HS-5 (cell line): ENCODE measurements around the gene SLC9A8.
"Not testable (repeated sequence)": the region's sequence is repeated elsewhere in the genome, so short reads cannot be mapped to it uniquely, and the experiment has no call there.

Experiments used
- DNase-seq: peaks from one replicate; pipeline ENCODE4 v3.0.0-alpha.2; 2012; ENCODE audit warnings: low read depth

The SLC9A8 gene

GRCh38 chr20:49851991-49852390 is 39.4 kb downstream of the SLC9A8 start:
- DNase-seq, result no peak

DNA sequence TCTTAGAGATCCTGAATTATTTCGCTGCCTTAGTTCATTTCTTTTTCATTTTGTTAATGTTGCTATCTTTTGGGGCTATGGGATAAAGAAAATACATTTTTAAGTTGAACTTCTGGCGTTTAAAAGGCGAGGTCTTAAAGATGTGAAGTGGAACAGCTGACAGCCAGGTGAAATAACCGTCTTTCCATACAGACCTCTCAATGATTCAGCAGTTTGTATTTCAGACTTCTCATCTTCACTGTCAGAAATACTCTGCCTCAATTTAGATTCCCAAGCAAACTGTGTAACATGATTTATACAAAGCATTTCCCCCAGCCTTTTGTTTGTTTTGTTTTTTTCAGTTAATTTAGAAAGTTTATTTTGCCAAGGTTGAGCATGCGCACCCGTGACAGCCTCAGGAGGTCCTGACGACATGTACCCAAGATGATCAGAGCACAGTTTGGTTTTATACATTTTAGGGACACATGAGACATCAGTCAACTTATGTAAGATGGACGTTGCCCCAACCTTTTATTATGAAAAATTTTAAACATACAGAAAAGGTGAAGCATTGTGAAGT is 40.0 kb downstream of the SLC9A8 start:
- DNase-seq, result no peak

- peak; percentile 75 for DNase-seq
Measured at GRCh38 chr20:49853640-49854039, 41.0 kb downstream of the SLC9A8 start.

DNA sequence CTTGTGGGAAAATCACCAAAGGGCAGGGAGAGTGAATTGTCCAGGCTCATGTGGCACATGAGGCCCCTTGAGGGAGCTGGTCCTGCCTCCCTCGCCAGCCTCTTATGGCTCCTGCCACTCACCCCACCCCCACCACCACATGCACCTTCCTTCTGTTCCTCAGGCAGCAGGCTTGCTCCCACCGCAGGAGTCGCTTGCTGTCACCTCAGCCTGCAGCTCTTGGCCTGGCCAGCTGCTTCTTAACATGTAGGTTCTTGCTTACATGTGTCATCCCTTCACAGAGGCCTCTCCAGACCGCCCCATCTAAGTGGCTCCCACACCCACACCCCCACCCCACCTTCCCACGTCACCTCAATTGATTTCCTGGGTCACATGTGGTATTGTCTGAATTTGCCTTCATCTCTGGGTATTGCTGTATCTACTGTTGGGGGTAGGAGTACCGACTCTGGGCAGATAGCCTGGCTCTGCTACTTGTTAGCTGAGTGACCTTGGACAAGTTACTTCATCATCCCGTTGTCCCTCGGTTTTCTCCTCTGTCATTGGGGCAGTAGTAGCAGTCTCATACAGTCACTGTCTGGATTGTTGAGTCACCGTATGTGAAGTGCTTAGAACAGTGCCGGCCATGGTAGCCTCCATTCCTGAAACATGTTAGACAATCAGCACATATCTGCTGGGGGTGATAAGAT is 41.7 kb downstream of the SLC9A8 start:
- DNase-seq, result no peak

DNA sequence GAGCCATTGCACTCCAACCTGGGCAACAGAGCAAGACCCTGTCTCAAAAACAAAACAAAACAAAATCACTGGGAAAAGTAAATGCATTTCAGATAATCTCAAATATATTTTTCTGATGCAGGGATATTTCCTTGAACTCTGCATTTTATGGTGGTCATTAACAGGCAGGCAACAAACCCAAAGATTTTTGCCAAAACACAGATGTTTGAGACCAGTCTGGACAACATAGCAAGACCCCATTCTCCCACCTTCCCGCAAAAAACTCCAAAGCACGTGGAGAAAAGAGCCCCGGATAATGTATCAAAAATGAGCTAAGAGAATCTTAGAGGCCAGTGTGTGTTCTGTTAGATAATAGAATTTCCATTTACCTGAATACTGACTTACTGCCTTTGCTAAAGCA is 44.3 kb downstream of the SLC9A8 start:
- DNase-seq, result no peak

- DNase-seq, result no peak
Measured at GRCh38 chr20:49858076-49858585, 45.5 kb downstream of the SLC9A8 start.

GRCh38 chr20:49859011-49859410 is 46.4 kb downstream of the SLC9A8 start:
- no peak for DNase-seq

GRCh38 chr20:49859807-49860206 is 47.2 kb downstream of the SLC9A8 start:
- DNase-seq, result no peak

DNA sequence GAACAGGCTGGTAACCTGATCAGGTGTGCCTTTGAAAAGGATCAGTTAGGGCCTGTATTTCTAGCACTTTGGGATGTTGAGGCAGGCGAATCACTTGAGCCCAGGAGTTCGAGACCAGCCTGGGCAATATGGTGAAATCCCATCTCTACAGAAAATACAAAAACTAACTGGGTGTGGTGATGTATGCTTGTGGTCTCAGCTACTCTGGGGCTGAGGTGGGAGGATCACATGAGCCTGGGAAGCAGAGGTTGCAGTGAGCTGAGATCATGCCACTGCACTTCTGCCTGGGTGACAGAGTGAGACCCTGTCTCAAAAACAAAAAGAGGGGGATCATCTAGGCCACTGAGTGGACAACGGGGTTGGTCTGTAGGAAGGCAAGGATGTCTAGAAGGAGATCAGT is 48.6 kb downstream of the SLC9A8 start:
- not testable (repeated sequence) for DNase-seq

- DNase-seq, result no peak
Measured at GRCh38 chr20:49862607-49863200, 50.1 kb downstream of the SLC9A8 start.

DNA sequence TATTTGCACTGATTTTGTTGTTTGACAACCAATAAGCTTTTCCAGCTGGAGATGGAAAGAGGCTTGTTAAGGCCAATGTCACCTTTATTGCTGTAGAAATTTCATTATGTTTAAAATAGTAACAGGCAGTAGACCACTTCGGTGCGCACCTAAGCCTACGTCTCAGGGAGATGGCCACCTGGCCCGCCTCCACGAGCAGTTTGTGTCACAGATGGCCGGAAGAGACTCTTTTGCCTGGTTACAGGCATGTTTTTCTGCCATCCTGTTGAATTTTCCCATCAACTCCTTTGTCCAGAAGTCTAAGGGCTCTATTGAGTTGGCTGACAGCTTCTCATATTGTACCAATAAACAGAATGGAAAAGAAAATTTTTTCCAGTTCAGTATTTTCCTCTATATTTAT is 51.0 kb downstream of the SLC9A8 start:
- DNase-seq, result no peak

DNA sequence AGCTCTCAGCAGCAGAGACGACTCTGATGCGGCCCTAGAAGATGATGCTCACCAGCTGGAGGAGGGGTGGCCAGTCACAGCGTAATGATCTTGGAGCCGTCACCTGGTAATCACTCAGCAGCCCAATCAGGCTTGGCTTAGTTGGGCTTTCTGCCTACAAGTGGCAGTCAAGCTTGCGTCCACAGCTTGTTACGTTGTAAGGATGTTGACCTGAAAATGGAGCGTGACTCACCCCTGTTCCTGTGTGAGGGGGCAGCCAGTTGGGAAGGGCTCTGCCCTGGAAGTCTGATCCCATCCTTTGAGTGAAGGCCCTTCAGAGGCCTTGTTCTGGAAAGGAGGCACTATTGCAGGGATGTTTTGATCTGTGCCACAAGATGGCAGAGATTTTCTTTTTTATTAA is 52.9 kb downstream of the SLC9A8 start:
- peak; percentile 97 for DNase-seq

- DNase-seq, result peak; percentile 99
Measured at GRCh38 chr20:49866051-49866450, 53.4 kb downstream of the SLC9A8 start.

DNA sequence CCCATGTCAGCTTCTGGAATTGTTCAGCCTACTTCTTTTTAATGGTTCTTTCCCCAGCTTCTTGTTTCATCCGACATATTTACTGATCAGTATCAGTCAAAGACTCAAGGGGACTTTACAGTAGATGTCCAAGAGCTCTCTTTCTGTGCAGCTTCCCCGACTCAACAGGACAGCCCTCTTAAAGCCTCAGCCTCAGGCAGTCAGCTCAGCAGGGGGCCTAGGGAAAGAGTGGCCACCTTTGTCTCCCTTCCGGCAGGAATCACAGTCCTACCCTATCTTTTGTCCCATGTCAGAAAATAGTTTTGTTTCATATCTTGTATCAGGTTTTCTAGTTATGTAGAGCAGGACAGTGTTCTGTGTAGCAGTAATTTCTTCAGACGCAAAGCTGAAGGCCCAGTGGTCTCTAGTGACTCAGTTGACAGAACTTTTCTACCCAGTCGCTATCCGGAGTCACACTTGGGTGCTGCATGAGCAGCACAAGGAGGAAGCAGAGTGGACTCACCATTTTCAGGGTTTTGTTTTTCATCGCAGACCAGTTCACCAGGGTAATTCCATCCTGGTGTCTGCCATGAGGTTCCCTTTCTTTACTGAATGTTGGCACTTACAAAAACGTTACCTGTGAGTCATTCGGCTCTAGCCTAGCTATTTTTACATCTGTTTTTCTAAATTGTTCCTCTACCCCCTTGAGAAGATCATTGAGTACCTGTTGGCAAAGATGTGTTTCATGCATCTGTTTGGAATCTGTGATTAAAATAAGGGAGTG is 55.0 kb downstream of the SLC9A8 start:
- no peak for DNase-seq

- DNase-seq, result no peak
Measured at GRCh38 chr20:49868538-49868937, 55.9 kb downstream of the SLC9A8 start.

DNA sequence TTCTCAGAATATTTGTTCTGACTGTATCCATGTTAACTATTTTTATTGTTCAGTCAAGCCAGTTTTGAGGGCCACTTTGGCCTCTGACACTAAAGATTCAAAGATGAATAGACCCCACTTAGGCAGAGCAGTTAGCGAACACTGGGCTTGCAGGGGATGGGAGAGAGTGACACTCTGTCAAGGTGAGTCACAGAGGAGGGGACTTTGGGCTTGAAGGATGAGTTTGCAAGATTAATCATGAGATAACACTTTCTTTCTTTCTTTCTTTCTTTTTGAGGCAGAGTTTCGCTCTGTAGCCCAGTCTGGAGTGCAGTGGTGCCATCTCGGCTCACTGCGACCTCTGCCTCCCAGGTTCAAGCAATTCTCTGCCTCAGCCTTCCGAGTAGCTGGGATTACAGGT is 56.3 kb downstream of the SLC9A8 start:
- DNase-seq, result no peak

- DNase-seq, result no peak
Measured at GRCh38 chr20:49870261-49870660, 57.6 kb downstream of the SLC9A8 start.

- no peak for DNase-seq
Measured at GRCh38 chr20:49871391-49871948, 58.8 kb downstream of the SLC9A8 start.

DNA sequence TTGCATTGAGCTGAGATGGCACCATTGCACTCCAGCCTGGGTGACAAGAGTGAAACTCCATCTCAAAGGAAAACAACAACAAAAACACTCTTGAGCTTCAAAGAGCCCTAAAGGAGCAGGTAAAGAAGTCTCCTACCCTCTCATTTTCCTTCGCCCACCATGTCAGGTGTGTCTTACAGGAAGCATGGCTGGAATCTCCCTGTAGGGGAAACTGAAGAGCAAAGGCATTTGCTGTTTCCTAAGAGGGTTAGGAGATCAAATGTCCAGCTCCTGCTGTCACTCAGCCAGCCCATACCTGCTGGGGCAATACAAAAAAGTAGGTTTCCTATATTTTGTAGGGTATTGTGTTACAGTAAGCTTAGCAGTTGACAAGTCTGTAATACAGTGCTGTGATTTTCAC is 59.4 kb downstream of the SLC9A8 start:
- DNase-seq, result no peak

- DNase-seq, result no peak
Measured at GRCh38 chr20:49874696-49875095, 62.1 kb downstream of the SLC9A8 start.

DNA sequence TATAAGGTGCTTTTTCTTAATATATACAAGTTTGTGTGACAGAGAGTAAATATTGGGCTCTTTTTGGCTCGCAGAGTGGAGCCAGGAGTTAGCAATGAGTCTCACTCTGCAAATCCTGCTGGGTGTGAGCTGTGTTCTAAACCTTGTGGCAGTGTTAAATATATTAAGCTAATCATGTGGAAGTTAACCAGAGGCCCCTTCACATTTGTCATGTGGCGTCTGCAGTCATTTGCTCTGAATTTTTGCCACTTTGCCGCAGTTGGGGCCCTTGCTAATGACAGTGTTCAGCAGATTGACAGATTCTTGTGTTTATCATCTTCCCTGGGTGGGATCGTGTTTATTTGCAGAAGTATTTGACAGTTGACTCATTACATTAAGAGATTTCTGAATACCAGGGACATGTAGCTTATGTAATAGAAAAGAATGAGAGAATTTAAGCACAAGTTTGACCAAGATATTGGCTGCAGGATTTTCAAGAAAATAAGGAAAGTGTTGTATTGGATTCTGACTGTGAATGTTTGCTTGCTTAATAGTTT is 64.8 kb downstream of the SLC9A8 start:
- no peak for DNase-seq

DNA sequence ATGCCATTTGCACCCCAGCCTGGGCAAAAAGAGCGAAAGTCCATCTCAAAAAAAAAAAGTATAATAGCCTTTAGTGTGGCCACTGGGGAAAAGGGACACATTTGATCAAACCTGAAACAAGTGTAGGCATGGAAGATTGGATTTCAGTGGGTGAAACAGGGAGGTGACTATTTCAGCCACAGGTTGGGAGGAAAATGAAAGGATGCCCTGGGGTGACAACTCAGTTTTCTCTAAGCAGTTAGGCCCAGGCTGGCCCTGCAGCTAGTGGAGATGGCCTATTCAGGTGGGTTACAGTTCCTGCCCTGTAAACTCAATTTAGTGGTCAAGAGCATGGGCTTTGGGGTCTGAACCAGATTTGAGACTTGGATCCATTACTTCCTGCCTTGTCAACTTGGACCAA is 66.3 kb downstream of the SLC9A8 start:
- DNase-seq, result no peak
